Measurements from ENCODE around the gene AGT.

- TF ChIP-seq GATA2 (IDR thresholded peaks at IDR 0.05; ENCODE audit: low read depth, low read length) = no peak
- no peak for TF ChIP-seq GATA3 (IDR thresholded peaks at IDR 0.05; ENCODE audit: low read depth, low read length)
Observed at GRCh38 chr1:230707732-230708630, 5.9 kb downstream of the AGT start.
